HCT116 (cell line): Measurements from ENCODE around the gene FGFBP1. TPM values are rescaled to one million over a fixed set of nuclear protein-coding genes. Genes with fewer than 3 reads are reported as not detected.

ENCODE experiments used
- ATAC-seq: fragments of 200-7000 bp; cut with Tn5 transposase; 2 replicates; pipeline ENCODE4 v1.9.1; 2020; ENCODE audit warnings: mild to moderate bottlenecking, moderate library complexity
- BruUV-seq: library from RNA; stranded (reverse); fragments of 400-500 nt; replicated peaks from 2 replicates; lab custom pipeline; 2021; lab: Mats Ljungman, UMichigan
- CTCF ChIA-PET: fragments of 300-600 bp; sonication (Branson Sonifier 250); formaldehyde crosslinking; loops from one replicate; lab custom pipeline; 2021; ENCODE audit warnings: antibody characterized with exemption; lab: Charles Lee
- POLR2A ChIA-PET: fragments of 300-600, 350-600 bp; sonication (Branson Sonifier 250); formaldehyde crosslinking; loops from one replicate; lab custom pipeline; 2021; ENCODE audit warnings: antibody characterized with exemption; lab: Charles Lee
- RAD21 ChIA-PET, 2 experiments: fragments of 300-600 bp; sonication (Branson Sonifier 250); formaldehyde crosslinking; loops; one replicate each; lab custom pipeline; 2023; ENCODE audit warnings: low total read pairs in 2 of 2; ENCODE audit not compliant: uncharacterized antibody in 2 of 2, unreplicated experiment in 2 of 2, low non-redundant PET in 1 of 2; lab: Charles Lee
- DNase-seq: peaks from one replicate; pipeline ENCODE4 v3.0.0-alpha.2; 2010; ENCODE audit warnings: low read depth, low spot score
- H2AFZ ChIP-seq: fragments of 200-600 bp; shearing (Covaris generic), sonication (generic); 2 replicates; pipeline ENCODE4 v1.6.1; 2017; ENCODE audit warnings: low read depth, mixed run types, mixed read lengths, antibody characterized with exemption, low read length; ENCODE audit not compliant: poor library complexity, severe bottlenecking
- H3K27ac ChIP-seq: 2 replicates; pipeline ENCODE4 v1.5.1; 2012; ENCODE audit warnings: low read depth, low read length
- H3K27me3 ChIP-seq: fragments of 200-600 bp; sonication (generic); 2 replicates; pipeline ENCODE4 v1.6.1; 2016; ENCODE audit warnings: mixed run types, low read length, mixed read lengths; ENCODE audit not compliant: insufficient read depth
- H3K36me3 ChIP-seq, 2 experiments: fragments of 200-500 bp in 1 of 2; fragments of 200-600 bp in 1 of 2; sonication (Bioruptor generic) in 1 of 2; sonication (generic) in 1 of 2; 2 replicates each; pipeline versions ENCODE4 v1.5.1 to v1.6.1; 2014 to 2016; ENCODE audit warnings: low read length in 2 of 2, inconsistent platforms in 1 of 2, mixed read lengths in 1 of 2, mixed run types in 1 of 2; ENCODE audit not compliant: insufficient read depth in 2 of 2, control insufficient read depth in 1 of 2
- H3K4me1 ChIP-seq, 2 experiments: fragments of 200-600 bp in 1 of 2; sonication (generic) in 1 of 2; 2 replicates each; pipeline versions ENCODE4 v1.5.1 to v1.6.1; 2012 to 2017; ENCODE audit warnings: low read length in 2 of 2, inconsistent platforms in 1 of 2, mild to moderate bottlenecking in 1 of 2, mixed read lengths in 1 of 2, mixed run types in 1 of 2, moderate library complexity in 1 of 2; ENCODE audit not compliant: insufficient read depth in 2 of 2, control insufficient read depth in 1 of 2
- H3K4me2 ChIP-seq: fragments of 200-600 bp; sonication (generic); 2 replicates; pipeline ENCODE4 v1.6.1; 2017; ENCODE audit warnings: mixed run types, low read length, mixed read lengths
- H3K4me3 ChIP-seq, 2 experiments: fragments of 200-600 bp in 1 of 2; sonication (generic) in 1 of 2; replicated peaks in 1 of 2; 2 replicates each; pipeline ENCODE4 v1.5.1; 2011 to 2016; ENCODE audit warnings: low read length in 2 of 2, control low read depth in 1 of 2, low read depth in 1 of 2, mild to moderate bottlenecking in 1 of 2, mixed read lengths in 1 of 2, mixed run types in 1 of 2
- H3K79me2 ChIP-seq: fragments of 200-600 bp; sonication (generic); 2 replicates; pipeline ENCODE4 v1.6.1; 2017; ENCODE audit warnings: mild to moderate bottlenecking, mixed run types, low read length, moderate library complexity, mixed read lengths; ENCODE audit not compliant: insufficient read depth
- H3K9ac ChIP-seq: fragments of 200-600 bp; sonication (generic); 2 replicates; pipeline ENCODE4 v1.6.1; 2016; ENCODE audit warnings: low read length, mixed read lengths
- H3K9me2 ChIP-seq: fragments of 200-600 bp; sonication (generic), shearing (Covaris generic); 2 replicates; pipeline ENCODE4 v1.6.1; 2017; ENCODE audit warnings: mixed run types, mild to moderate bottlenecking, moderate library complexity; ENCODE audit not compliant: insufficient read depth
- H3K9me3 ChIP-seq, 2 experiments: fragments of 200-500 bp in 1 of 2; fragments of 200-600 bp in 1 of 2; sonication (Bioruptor generic) in 1 of 2; sonication (generic) in 1 of 2; 2 replicates each; pipeline ENCODE4 v1.6.1; 2014 to 2017; ENCODE audit warnings: low read length in 2 of 2, mixed read lengths in 2 of 2, inconsistent platforms in 1 of 2, low read depth in 1 of 2, mild to moderate bottlenecking in 1 of 2, mixed run types in 1 of 2, moderate library complexity in 1 of 2; ENCODE audit not compliant: control insufficient read depth in 1 of 2, insufficient read depth in 1 of 2
- H4K20me1 ChIP-seq: fragments of 200-600 bp; sonication (generic), shearing (Covaris generic); 2 replicates; pipeline ENCODE4 v1.6.1; 2017; ENCODE audit warnings: mixed run types, mild to moderate bottlenecking, moderate library complexity; ENCODE audit not compliant: insufficient read depth
- CTCF ChIP-seq, 3 experiments: fragments of 200-600 bp in 1 of 3; sonication (generic) in 1 of 3; IDR thresholded peaks in 2 of 3; conservative IDR thresholded peaks in 1 of 3; 2 replicates each; pipeline ENCODE4 v1.5.1; 2012 to 2017; ENCODE audit warnings: low read depth in 2 of 3, low read length in 2 of 3, antibody characterized with exemption in 1 of 3, borderline replicate concordance in 1 of 3, control low read depth in 1 of 3, mild to moderate bottlenecking in 1 of 3, mixed read lengths in 1 of 3, mixed run types in 1 of 3, moderate library complexity in 1 of 3; ENCODE audit not compliant: insufficient read depth in 1 of 3
- RAD21 ChIP-seq: IDR thresholded peaks from 2 replicates; pipeline ENCODE4 v1.6.1; 2012; ENCODE audit warnings: low read depth, mild to moderate bottlenecking
- SP1 ChIP-seq: IDR thresholded peaks from 2 replicates; pipeline ENCODE4 v1.6.1; 2012; ENCODE audit warnings: low read depth
- TCF7L2 ChIP-seq: IDR thresholded peaks from 2 replicates; pipeline ENCODE4 v1.7.0; 2011; ENCODE audit warnings: borderline replicate concordance, inconsistent platforms; ENCODE audit not compliant: insufficient read depth, insufficient read length; ENCODE audit errors: extremely low read depth
- ZNF274 ChIP-seq: fragments of 200-500 bp; sonication (Bioruptor generic); IDR thresholded peaks from 2 replicates; pipeline ENCODE4 v1.6.1; 2014; ENCODE audit warnings: mild to moderate bottlenecking, low read depth, low read length, inconsistent platforms
- intact Hi-C: fragments of 100-400 bp; cut with micrococcal nuclease; formaldehyde crosslinking; loops from 2 replicates; pipeline ENCODE4 v1.10.0; 2022
- total RNA-seq: library from RNA; stranded (reverse); gene quantifications from one replicate; pipeline ENCODE4 v1.2.1, GENCODE V29; 2021; ENCODE audit not compliant: unreplicated experiment

The FGFBP1 gene
- total RNA-seq, 1 experiment from 2014 or later = 8.7 TPM

- TF ChIP-seq CTCF (IDR thresholded peaks at IDR 0.05 in 2 of 3, conservative IDR thresholded peaks at IDR 0.05 in 1 of 3; ENCODE audit: borderline replicate concordance in 1 of 3, insufficient read depth in 1 of 3, low read depth in 2 of 3, low read length in 2 of 3) (peak; percentile 92 to 97 (median 95)), SP1 (no peak), ZNF274 (no peak)
These were observed 17.8 kb upstream of the FGFBP1 start (continued) for GRCh38 chr4:15956179-15956850.

- peaks cover 0 to 7% of the 10 kb centered on the region in 2 experiments; a peak in 3 of 4 replicates for H3K4me1 ChIP-seq
- H3K4me3 ChIP-seq = no peak overlapping the region
- H2AFZ ChIP-seq = peak overlapping the region; percentile 24
- BruUV-seq = no TSS peak
- 0 out of 2 replicates have a peak overlapping the region, but pooled peaks have one; percentile 14 for H3K4me2 ChIP-seq
- TF ChIP-seq RAD21 (peak; percentile 59), CTCF (IDR thresholded peaks at IDR 0.05 in 2 of 3, conservative IDR thresholded peaks at IDR 0.05 in 1 of 3; ENCODE audit: borderline replicate concordance in 1 of 3, insufficient read depth in 1 of 3, low read depth in 2 of 3, low read length in 2 of 3) (peak; percentile 45 to 66 (median 60); a peak in 4 of 6 replicates), TCF7L2 (no peak)
- TF ChIP-seq, all 23 proteins: peak for 2
- H3K36me3 ChIP-seq = no peaks in the 10 kb centered on the region
- POLR2A ChIA-PET = interaction anchor here (1.0 to 1.6 kb wide), 3 partner anchors 49 to 477 kb away, joined by 3 to 19 read pairs (median 5); no protein-coding TSS in a partner anchor
- intact Hi-C loops = loop anchor here (1.0 kb wide), 4 partner anchors 73 to 476 kb away; no protein-coding TSS in a partner anchor
- no peaks in the 10 kb centered on the region for H3K79me2 ChIP-seq
- H4K20me1 ChIP-seq = no peaks in the 10 kb centered on the region
- H3K27me3 ChIP-seq = no peaks in the 10 kb centered on the region
- ATAC-seq (peak; percentile 82), DNase-seq (peak; percentile 47)
- RAD21 ChIA-PET = interaction anchor here (0.5 to 2.0 kb wide), 17 partner anchors 45 to 476 kb away, joined by 3 to 72 read pairs (median 4); no protein-coding TSS in a partner anchor
- H3K9me3 ChIP-seq = no peaks in the 10 kb centered on the region
- H3K27ac ChIP-seq = no peak overlapping the region
- CTCF ChIA-PET = interaction anchor here (0.9 to 2.4 kb wide), 28 partner anchors 9 to 483 kb away, joined by 3 to 261 read pairs (median 4); partner anchors contain the start of gene FGFBP1
- no peaks in the 10 kb centered on the region for H3K9me2 ChIP-seq
- H3K9ac ChIP-seq = no peak overlapping the region
These were observed 17.1 kb upstream of the FGFBP1 start for GRCh38 chr4:15955670-15956069.
